Brain microvascular endothelial cell (primary cell): ENCODE measurements around the gene KLHL26.

Source experiments
- DNase-seq: peaks from one replicate; pipeline ENCODE4 v3.0.0-alpha.2; 2020
- H3K27ac ChIP-seq: fragments of 250-450 bp; sonication (Bioruptor Pico); 2 replicates; pipeline ENCODE4 v1.5.1; 2020; ENCODE audit warnings: mild to moderate bottlenecking, moderate library complexity
- H3K27me3 ChIP-seq: fragments of 250-450 bp; sonication (Bioruptor Pico); replicated peaks from 2 replicates; pipeline ENCODE4 v1.5.1; 2020; ENCODE audit warnings: mild to moderate bottlenecking
- H3K36me3 ChIP-seq: fragments of 250-450 bp; sonication (Bioruptor Pico); replicated peaks from 2 replicates; pipeline ENCODE4 v1.5.1; 2020; ENCODE audit warnings: mild to moderate bottlenecking
- H3K4me3 ChIP-seq: 2 replicates; pipeline ENCODE4 v1.5.1; 2011; ENCODE audit warnings: low read depth, mild to moderate bottlenecking, control low read depth, low read length, moderate library complexity
- in situ Hi-C: cut with HindIII; loops from 2 replicates; pipeline ENCODE4 v1.10.0; 2017; ENCODE audit warnings: low sequenced_read_pairs, low pct_ligation_motif_present
- TF ChIP-seq, protein P1 (sequence below): IDR thresholded peaks from 2 replicates; pipeline ENCODE4 v1.5.1; 2011; ENCODE audit warnings: low read depth, mild to moderate bottlenecking, moderate library complexity, low read length, control low read depth, inconsistent platforms; ENCODE audit errors: missing control alignments

Gene KLHL26

GRCh38 chr19:18718846-18719458 lies 82.1 kb downstream of the KLHL26 start:
- H3K36me3 ChIP-seq, result no peaks in the 10 kb centered on the region
- H3K27me3 ChIP-seq, result no peaks in the 10 kb centered on the region
- TF ChIP-seq, protein P1, sequence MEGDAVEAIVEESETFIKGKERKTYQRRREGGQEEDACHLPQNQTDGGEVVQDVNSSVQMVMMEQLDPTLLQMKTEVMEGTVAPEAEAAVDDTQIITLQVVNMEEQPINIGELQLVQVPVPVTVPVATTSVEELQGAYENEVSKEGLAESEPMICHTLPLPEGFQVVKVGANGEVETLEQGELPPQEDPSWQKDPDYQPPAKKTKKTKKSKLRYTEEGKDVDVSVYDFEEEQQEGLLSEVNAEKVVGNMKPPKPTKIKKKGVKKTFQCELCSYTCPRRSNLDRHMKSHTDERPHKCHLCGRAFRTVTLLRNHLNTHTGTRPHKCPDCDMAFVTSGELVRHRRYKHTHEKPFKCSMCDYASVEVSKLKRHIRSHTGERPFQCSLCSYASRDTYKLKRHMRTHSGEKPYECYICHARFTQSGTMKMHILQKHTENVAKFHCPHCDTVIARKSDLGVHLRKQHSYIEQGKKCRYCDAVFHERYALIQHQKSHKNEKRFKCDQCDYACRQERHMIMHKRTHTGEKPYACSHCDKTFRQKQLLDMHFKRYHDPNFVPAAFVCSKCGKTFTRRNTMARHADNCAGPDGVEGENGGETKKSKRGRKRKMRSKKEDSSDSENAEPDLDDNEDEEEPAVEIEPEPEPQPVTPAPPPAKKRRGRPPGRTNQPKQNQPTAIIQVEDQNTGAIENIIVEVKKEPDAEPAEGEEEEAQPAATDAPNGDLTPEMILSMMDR, result no peak
- no peak overlapping the region for H3K4me3 ChIP-seq
- in situ Hi-C loops, result no loop called here
- DNase-seq, result no peak
- no peak overlapping the region for H3K27ac ChIP-seq

- TF ChIP-seq, protein P1, result no peak
- no peak for DNase-seq
- in situ Hi-C loops, result no loop called here
Measured at GRCh38 chr19:18719541-18719940, 82.7 kb downstream of the KLHL26 start.

More at GRCh38 chr19:18719541-18719940, 82.7 kb downstream of the KLHL26 start:
- Histone ChIP-seq H3K36me3 (no peaks in the 10 kb centered on the region), H3K27me3 (no peaks in the 10 kb centered on the region), H3K27ac (no peak overlapping the region), H3K4me3 (no peak overlapping the region)
